HCT116 (cell line): ENCODE measurements around the gene TRIM41. TPM values are rescaled to one million over a fixed set of nuclear protein-coding genes. Genes with fewer than 3 reads are reported as not detected.
A peak's percentile ranks its signal among the peaks of the same experiment; 100 is the strongest.

Source experiments
- ATAC-seq: fragments of 200-7000 bp; cut with Tn5 transposase; 2 replicates; pipeline ENCODE4 v1.9.1; 2020; ENCODE audit warnings: mild to moderate bottlenecking, moderate library complexity
- BruUV-seq: library from RNA; stranded (reverse); fragments of 400-500 nt; replicated peaks from 2 replicates; lab custom pipeline; 2021; lab: Mats Ljungman, UMichigan
- CTCF ChIA-PET: fragments of 300-600 bp; sonication (Branson Sonifier 250); formaldehyde crosslinking; loops from one replicate; lab custom pipeline; 2021; ENCODE audit warnings: antibody characterized with exemption; lab: Charles Lee
- POLR2A ChIA-PET: fragments of 300-600, 350-600 bp; sonication (Branson Sonifier 250); formaldehyde crosslinking; loops from one replicate; lab custom pipeline; 2021; ENCODE audit warnings: antibody characterized with exemption; lab: Charles Lee
- RAD21 ChIA-PET, 2 experiments: fragments of 300-600 bp; sonication (Branson Sonifier 250); formaldehyde crosslinking; loops; one replicate each; lab custom pipeline; 2023; ENCODE audit warnings: low total read pairs in 2 of 2; ENCODE audit not compliant: uncharacterized antibody in 2 of 2, unreplicated experiment in 2 of 2, low non-redundant PET in 1 of 2; lab: Charles Lee
- DNase-seq: peaks from one replicate; pipeline ENCODE4 v3.0.0-alpha.2; 2010; ENCODE audit warnings: low read depth, low spot score
- H2AFZ ChIP-seq: fragments of 200-600 bp; shearing (Covaris generic), sonication (generic); 2 replicates; pipeline ENCODE4 v1.6.1; 2017; ENCODE audit warnings: low read depth, mixed run types, mixed read lengths, antibody characterized with exemption, low read length; ENCODE audit not compliant: poor library complexity, severe bottlenecking
- H3K27ac ChIP-seq: 2 replicates; pipeline ENCODE4 v1.5.1; 2012; ENCODE audit warnings: low read depth, low read length
- H3K27me3 ChIP-seq: fragments of 200-600 bp; sonication (generic); 2 replicates; pipeline ENCODE4 v1.6.1; 2016; ENCODE audit warnings: mixed run types, low read length, mixed read lengths; ENCODE audit not compliant: insufficient read depth
- H3K36me3 ChIP-seq, 2 experiments: fragments of 200-500 bp in 1 of 2; fragments of 200-600 bp in 1 of 2; sonication (Bioruptor generic) in 1 of 2; sonication (generic) in 1 of 2; 2 replicates each; pipeline versions ENCODE4 v1.5.1 to v1.6.1; 2014 to 2016; ENCODE audit warnings: low read length in 2 of 2, inconsistent platforms in 1 of 2, mixed read lengths in 1 of 2, mixed run types in 1 of 2; ENCODE audit not compliant: insufficient read depth in 2 of 2, control insufficient read depth in 1 of 2
- H3K4me1 ChIP-seq, 2 experiments: fragments of 200-600 bp in 1 of 2; sonication (generic) in 1 of 2; 2 replicates each; pipeline versions ENCODE4 v1.5.1 to v1.6.1; 2012 to 2017; ENCODE audit warnings: low read length in 2 of 2, inconsistent platforms in 1 of 2, mild to moderate bottlenecking in 1 of 2, mixed read lengths in 1 of 2, mixed run types in 1 of 2, moderate library complexity in 1 of 2; ENCODE audit not compliant: insufficient read depth in 2 of 2, control insufficient read depth in 1 of 2
- H3K4me2 ChIP-seq: fragments of 200-600 bp; sonication (generic); 2 replicates; pipeline ENCODE4 v1.6.1; 2017; ENCODE audit warnings: mixed run types, low read length, mixed read lengths
- H3K4me3 ChIP-seq, 2 experiments: fragments of 200-600 bp in 1 of 2; sonication (generic) in 1 of 2; replicated peaks in 1 of 2; 2 replicates each; pipeline ENCODE4 v1.5.1; 2011 to 2016; ENCODE audit warnings: low read length in 2 of 2, control low read depth in 1 of 2, low read depth in 1 of 2, mild to moderate bottlenecking in 1 of 2, mixed read lengths in 1 of 2, mixed run types in 1 of 2
- H3K79me2 ChIP-seq: fragments of 200-600 bp; sonication (generic); 2 replicates; pipeline ENCODE4 v1.6.1; 2017; ENCODE audit warnings: mild to moderate bottlenecking, mixed run types, low read length, moderate library complexity, mixed read lengths; ENCODE audit not compliant: insufficient read depth
- H3K9ac ChIP-seq: fragments of 200-600 bp; sonication (generic); 2 replicates; pipeline ENCODE4 v1.6.1; 2016; ENCODE audit warnings: low read length, mixed read lengths
- H3K9me2 ChIP-seq: fragments of 200-600 bp; sonication (generic), shearing (Covaris generic); 2 replicates; pipeline ENCODE4 v1.6.1; 2017; ENCODE audit warnings: mixed run types, mild to moderate bottlenecking, moderate library complexity; ENCODE audit not compliant: insufficient read depth
- H3K9me3 ChIP-seq, 2 experiments: fragments of 200-500 bp in 1 of 2; fragments of 200-600 bp in 1 of 2; sonication (Bioruptor generic) in 1 of 2; sonication (generic) in 1 of 2; 2 replicates each; pipeline ENCODE4 v1.6.1; 2014 to 2017; ENCODE audit warnings: low read length in 2 of 2, mixed read lengths in 2 of 2, inconsistent platforms in 1 of 2, low read depth in 1 of 2, mild to moderate bottlenecking in 1 of 2, mixed run types in 1 of 2, moderate library complexity in 1 of 2; ENCODE audit not compliant: control insufficient read depth in 1 of 2, insufficient read depth in 1 of 2
- H4K20me1 ChIP-seq: fragments of 200-600 bp; sonication (generic), shearing (Covaris generic); 2 replicates; pipeline ENCODE4 v1.6.1; 2017; ENCODE audit warnings: mixed run types, mild to moderate bottlenecking, moderate library complexity; ENCODE audit not compliant: insufficient read depth
- CEBPB ChIP-seq: IDR thresholded peaks from 2 replicates; pipeline ENCODE4 v1.6.1; 2012; ENCODE audit warnings: low read depth
- CTCF ChIP-seq, 3 experiments: fragments of 200-600 bp in 1 of 3; sonication (generic) in 1 of 3; IDR thresholded peaks in 2 of 3; conservative IDR thresholded peaks in 1 of 3; 2 replicates each; pipeline ENCODE4 v1.5.1; 2012 to 2017; ENCODE audit warnings: low read depth in 2 of 3, low read length in 2 of 3, antibody characterized with exemption in 1 of 3, borderline replicate concordance in 1 of 3, control low read depth in 1 of 3, mild to moderate bottlenecking in 1 of 3, mixed read lengths in 1 of 3, mixed run types in 1 of 3, moderate library complexity in 1 of 3; ENCODE audit not compliant: insufficient read depth in 1 of 3
- EZH2 ChIP-seq: fragments of 200-600 bp; sonication (generic); IDR thresholded peaks from 2 replicates; pipeline ENCODE4 v1.6.1; 2017; ENCODE audit warnings: antibody characterized with exemption, mixed run types
- EZH2phosphoT487 ChIP-seq: fragments of 200-600 bp; IDR thresholded peaks from 2 replicates; pipeline ENCODE4 v1.6.1; 2018; ENCODE audit warnings: antibody characterized with exemption, borderline replicate concordance
- JUND ChIP-seq: IDR thresholded peaks from 2 replicates; pipeline ENCODE4 v1.6.1; 2012
- POLR2AphosphoS5 ChIP-seq: IDR thresholded peaks from 2 replicates; pipeline ENCODE4 v1.6.1; 2011; ENCODE audit warnings: mild to moderate bottlenecking, low read depth, low read length, moderate library complexity
- REST ChIP-seq: IDR thresholded peaks from 2 replicates; pipeline ENCODE4 v1.6.1; 2012; ENCODE audit warnings: low read depth
- SIN3A ChIP-seq: IDR thresholded peaks from 2 replicates; pipeline ENCODE4 v1.6.1; 2012; ENCODE audit warnings: low read depth
- SRF ChIP-seq: IDR thresholded peaks from 2 replicates; pipeline ENCODE4 v1.6.1; 2012; ENCODE audit warnings: low read depth
- TCF7L2 ChIP-seq: IDR thresholded peaks from 2 replicates; pipeline ENCODE4 v1.7.0; 2011; ENCODE audit warnings: borderline replicate concordance, inconsistent platforms; ENCODE audit not compliant: insufficient read depth, insufficient read length; ENCODE audit errors: extremely low read depth
- ZBTB33 ChIP-seq: IDR thresholded peaks from 2 replicates; pipeline ENCODE4 v1.6.1; 2011; ENCODE audit warnings: mild to moderate bottlenecking, low read length, moderate library complexity; ENCODE audit not compliant: insufficient replicate concordance; ENCODE audit errors: extremely low read depth
- ZFX ChIP-seq: fragments of 450-650 bp; IDR thresholded peaks from 2 replicates; pipeline ENCODE4 v1.6.1; 2017
- intact Hi-C: fragments of 100-400 bp; cut with micrococcal nuclease; formaldehyde crosslinking; loops from 2 replicates; pipeline ENCODE4 v1.10.0; 2022
- total RNA-seq: library from RNA; stranded (reverse); gene quantifications from one replicate; pipeline ENCODE4 v1.2.1, GENCODE V29; 2021; ENCODE audit not compliant: unreplicated experiment

TRIM41 gene
- total RNA-seq, 1 experiment from 2014 or later: 51.8 TPM

GRCh38 chr5:181258576-181258975, 35.5 kb downstream of the TRIM41 start:
- H3K9ac ChIP-seq: no peak overlapping the region
- H3K4me3 ChIP-seq: no peak overlapping the region
- DNase-seq: no peak
- RAD21 ChIA-PET: no interaction called here
- peaks cover 79% of the 10 kb centered on the region for H3K79me2 ChIP-seq
- H3K27me3 ChIP-seq: no peaks in the 10 kb centered on the region
- no peaks in the 10 kb centered on the region for H3K9me2 ChIP-seq
- TF ChIP-seq JUND: no peak
- no peak for TF ChIP-seq EZH2phosphoT487
- no peak for TF ChIP-seq ZBTB33
- no peak for TF ChIP-seq SIN3A
- TF ChIP-seq POLR2AphosphoS5: no peak
- TF ChIP-seq TCF7L2: no peak
- TF ChIP-seq ZFX: no peak
- no peak for TF ChIP-seq CTCF (IDR thresholded peaks at IDR 0.05 in 2 of 3, conservative IDR thresholded peaks at IDR 0.05 in 1 of 3; ENCODE audit: borderline replicate concordance in 1 of 3, insufficient read depth in 1 of 3, low read depth in 2 of 3, low read length in 2 of 3)
- no peak for TF ChIP-seq CEBPB
- TF ChIP-seq EZH2: no peak
- no peak for TF ChIP-seq SRF
- no peak for TF ChIP-seq REST
- TF ChIP-seq, all 23 proteins: peak for 0
- H3K9me3 ChIP-seq: no peaks in the 10 kb centered on the region
- ATAC-seq: no peak
- no peak overlapping the region for H3K27ac ChIP-seq
- peaks cover 13 to 17% of the 10 kb centered on the region in 2 experiments for H3K36me3 ChIP-seq
- ChIA-PET POLR2A (no interaction called here), CTCF (no interaction called here)
- H3K4me1 ChIP-seq: peaks cover 12 to 21% of the 10 kb centered on the region in 2 experiments; a peak in 3 of 4 replicates
- no peak overlapping the region for H2AFZ ChIP-seq
- peak overlapping the region; percentile 85; the same call in 1 of the 2 replicates for H3K4me2 ChIP-seq
- intact Hi-C loops: loop anchor here (5.0 kb wide), 1 partner anchor 76 kb away; no protein-coding TSS in a partner anchor
- H4K20me1 ChIP-seq: peaks cover 14% of the 10 kb centered on the region; the same call in 1 of the 2 replicates
- BruUV-seq: no TSS peak
